Measurements from ENCODE around the gene BRSK1.

- TF ChIP-seq, protein P1, sequence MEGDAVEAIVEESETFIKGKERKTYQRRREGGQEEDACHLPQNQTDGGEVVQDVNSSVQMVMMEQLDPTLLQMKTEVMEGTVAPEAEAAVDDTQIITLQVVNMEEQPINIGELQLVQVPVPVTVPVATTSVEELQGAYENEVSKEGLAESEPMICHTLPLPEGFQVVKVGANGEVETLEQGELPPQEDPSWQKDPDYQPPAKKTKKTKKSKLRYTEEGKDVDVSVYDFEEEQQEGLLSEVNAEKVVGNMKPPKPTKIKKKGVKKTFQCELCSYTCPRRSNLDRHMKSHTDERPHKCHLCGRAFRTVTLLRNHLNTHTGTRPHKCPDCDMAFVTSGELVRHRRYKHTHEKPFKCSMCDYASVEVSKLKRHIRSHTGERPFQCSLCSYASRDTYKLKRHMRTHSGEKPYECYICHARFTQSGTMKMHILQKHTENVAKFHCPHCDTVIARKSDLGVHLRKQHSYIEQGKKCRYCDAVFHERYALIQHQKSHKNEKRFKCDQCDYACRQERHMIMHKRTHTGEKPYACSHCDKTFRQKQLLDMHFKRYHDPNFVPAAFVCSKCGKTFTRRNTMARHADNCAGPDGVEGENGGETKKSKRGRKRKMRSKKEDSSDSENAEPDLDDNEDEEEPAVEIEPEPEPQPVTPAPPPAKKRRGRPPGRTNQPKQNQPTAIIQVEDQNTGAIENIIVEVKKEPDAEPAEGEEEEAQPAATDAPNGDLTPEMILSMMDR (IDR thresholded peaks at IDR 0.05): no peak
- TF ChIP-seq EZH2 (IDR thresholded peaks at IDR 0.05): no peak
- no peak for TF ChIP-seq EZH2phosphoT487 (IDR thresholded peaks at IDR 0.05)
Measured at GRCh38 chr19:55325172-55325571, 41.4 kb downstream of the BRSK1 start, which contains the start of gene TMEM150B.

Measured in neural progenitor cell (in vitro differentiated cells).